ENCODE measurements around the gene SPATS2.

DNA sequence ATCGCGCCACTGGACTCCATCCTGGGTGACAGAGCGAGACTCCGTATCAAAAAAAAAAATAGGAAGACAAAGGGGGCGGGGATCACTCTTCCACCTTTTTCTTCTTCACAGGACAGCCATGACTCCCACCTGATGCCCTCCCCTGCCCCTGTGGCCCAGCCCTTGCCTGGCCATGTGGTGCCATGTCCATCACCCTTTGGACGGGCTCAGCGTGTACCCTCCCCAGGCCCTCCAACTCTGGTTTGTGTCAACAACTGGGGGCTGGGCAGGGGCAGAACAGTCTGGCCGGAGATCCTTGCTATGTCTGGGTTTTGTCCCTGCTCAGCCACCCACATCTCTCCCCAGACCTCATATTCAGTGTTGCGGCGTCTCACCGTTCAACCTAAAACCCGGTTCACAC, 38.4 kb upstream of the SPATS2 start:
- TF ChIP-seq, protein P1, sequence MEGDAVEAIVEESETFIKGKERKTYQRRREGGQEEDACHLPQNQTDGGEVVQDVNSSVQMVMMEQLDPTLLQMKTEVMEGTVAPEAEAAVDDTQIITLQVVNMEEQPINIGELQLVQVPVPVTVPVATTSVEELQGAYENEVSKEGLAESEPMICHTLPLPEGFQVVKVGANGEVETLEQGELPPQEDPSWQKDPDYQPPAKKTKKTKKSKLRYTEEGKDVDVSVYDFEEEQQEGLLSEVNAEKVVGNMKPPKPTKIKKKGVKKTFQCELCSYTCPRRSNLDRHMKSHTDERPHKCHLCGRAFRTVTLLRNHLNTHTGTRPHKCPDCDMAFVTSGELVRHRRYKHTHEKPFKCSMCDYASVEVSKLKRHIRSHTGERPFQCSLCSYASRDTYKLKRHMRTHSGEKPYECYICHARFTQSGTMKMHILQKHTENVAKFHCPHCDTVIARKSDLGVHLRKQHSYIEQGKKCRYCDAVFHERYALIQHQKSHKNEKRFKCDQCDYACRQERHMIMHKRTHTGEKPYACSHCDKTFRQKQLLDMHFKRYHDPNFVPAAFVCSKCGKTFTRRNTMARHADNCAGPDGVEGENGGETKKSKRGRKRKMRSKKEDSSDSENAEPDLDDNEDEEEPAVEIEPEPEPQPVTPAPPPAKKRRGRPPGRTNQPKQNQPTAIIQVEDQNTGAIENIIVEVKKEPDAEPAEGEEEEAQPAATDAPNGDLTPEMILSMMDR (IDR thresholded peaks at IDR 0.05 in 2 of 3, conservative IDR thresholded peaks at IDR 0.05 in 1 of 3; ENCODE audit: control insufficient read depth in 2 of 3, extremely low read depth in 1 of 3, insufficient read depth in 1 of 3, low read depth in 3 of 3, low read length in 3 of 3): no peak
- no peak for TF ChIP-seq EP300 (IDR thresholded peaks at IDR 0.05; ENCODE audit: borderline replicate concordance in 1 of 2, control insufficient read depth in 1 of 2, low read depth in 2 of 2, low read length in 2 of 2)
- no peak for TF ChIP-seq DPF2 (IDR thresholded peaks at IDR 0.05)
- TF ChIP-seq EZH2 (IDR thresholded peaks at IDR 0.05; ENCODE audit: borderline replicate concordance, control insufficient read depth, low read depth, low read length): no peak
- TF ChIP-seq CHD2 (IDR thresholded peaks at IDR 0.05; ENCODE audit: borderline replicate concordance, low read depth, low read length): no peak
- no peak for TF ChIP-seq PKNOX1 (IDR thresholded peaks at IDR 0.05)
- no peak for TF ChIP-seq TAF1 (IDR thresholded peaks at IDR 0.05; ENCODE audit: borderline replicate concordance, low read depth, low read length)
- no peak for TF ChIP-seq USF1 (IDR thresholded peaks at IDR 0.05; ENCODE audit: borderline replicate concordance, extremely low read length, insufficient read depth, low read depth, low read length)
- no peak for TF ChIP-seq TCF12 (IDR thresholded peaks at IDR 0.05; ENCODE audit: low read depth, low read length)
- no peak for TF ChIP-seq NR2C2 (IDR thresholded peaks at IDR 0.05; ENCODE audit: borderline replicate concordance, control insufficient read depth, insufficient read length, low read depth)
- TF ChIP-seq POLR2A (IDR thresholded peaks at IDR 0.05; ENCODE audit: low read depth, low read length): no peak
- no peak for TF ChIP-seq RB1 (IDR thresholded peaks at IDR 0.05; ENCODE audit: borderline replicate concordance)
- no peak for TF ChIP-seq IRF3 (IDR thresholded peaks at IDR 0.05)
